A673 (cell line): Measurements from ENCODE around the gene CMIP.

Experiments used
- CTCF ChIP-seq: fragments of 300-800, 200-600 bp; sonication (generic); conservative IDR thresholded peaks from 2 replicates; pipeline ENCODE4 v1.5.1; 2017; ENCODE audit warnings: low read depth, mild to moderate bottlenecking, antibody characterized with exemption, low read length, moderate library complexity, mixed read lengths
- EZH2 ChIP-seq: fragments of 200-600 bp; sonication (generic); IDR thresholded peaks from 2 replicates; pipeline ENCODE4 v1.6.1; 2017; ENCODE audit warnings: borderline replicate concordance, low read depth, mild to moderate bottlenecking, mixed read lengths, antibody characterized with exemption, low read length; ENCODE audit not compliant: poor library complexity, severe bottlenecking

GRCh38 chr16:81496321-81496720, 51.7 kb downstream of the CMIP start:
- no peak for TF ChIP-seq CTCF
- no peak for TF ChIP-seq EZH2
